Right lobe of liver (tissue), 6 donors: ENCODE results near the gene ARID3B. TPM values are rescaled to one million over a fixed set of nuclear protein-coding genes. Genes with fewer than 3 reads are reported as not detected.

Experiments used
- ATAC-seq, 4 donors: fragments of 200-7000 bp; cut with Tn5 transposase; one replicate each; pipeline ENCODE4 v1.9.1; 2020; ENCODE audit warnings: mild to moderate bottlenecking in 4 of 4, moderate library complexity in 4 of 4
- DNase-seq, 3 donors: peaks; one replicate each; pipeline ENCODE4 v3.0.0-alpha.2; 2020
- H3K27ac ChIP-seq, 3 donors: fragments of 200-600 bp; one replicate each; pipeline ENCODE4 v1.8.0; 2022
- H3K27me3 ChIP-seq, 2 donors: fragments of 200-600 bp; one replicate each; pipeline ENCODE4 v1.8.0; 2022
- H3K36me3 ChIP-seq, 4 donors: fragments of 200-600 bp; sonication (generic) in 1 of 4; one replicate each; pipeline versions ENCODE4 v1.5.1 to v1.8.0; 2017 to 2022; ENCODE audit warnings: control low read depth in 1 of 4
- H3K4me1 ChIP-seq, 4 donors: fragments of 200-600 bp; sonication (generic) in 1 of 4; one replicate each; pipeline versions ENCODE4 v1.5.1 to v1.8.0; 2017 to 2022; ENCODE audit warnings: control low read depth in 1 of 4
- H3K4me3 ChIP-seq, 3 donors: fragments of 200-600 bp; one replicate each; pipeline ENCODE4 v1.8.0; 2022
- H3K9me3 ChIP-seq, 4 donors: fragments of 200-600 bp; sonication (generic) in 1 of 4; one replicate each; pipeline versions ENCODE4 v1.5.1 to v1.8.0; 2017 to 2022; ENCODE audit warnings: control low read depth in 1 of 4
- CTCF ChIP-seq, 4 donors: fragments of 200-600 bp in 3 of 4; fragments of 450-650 bp in 1 of 4; IDR thresholded peaks; one replicate each; pipeline versions ENCODE4 v1.5.1 to v1.8.0; 2016 to 2022; ENCODE audit warnings: antibody characterized with exemption in 4 of 4, mild to moderate bottlenecking in 2 of 4
- POLR2A ChIP-seq: fragments of 450-650 bp; IDR thresholded peaks from one replicate; pipeline ENCODE4 v1.6.1; 2017; ENCODE audit warnings: antibody characterized with exemption, mild to moderate bottlenecking
- WGBS: methylation state at CpG from one replicate; pipeline ENCODE4 v1.1.6; 2018; ENCODE audit warnings: low coverage, low lambda C conversion rate; ENCODE audit not compliant: insufficient coverage; ENCODE audit errors: missing lambda C conversion rate; 5-methylcytosine and 5-hydroxymethylcytosine counted together
- intact Hi-C, 2 donors: fragments of 100-400 bp; cut with DNase I; formaldehyde crosslinking; loops; one replicate each; pipeline versions ENCODE4 v1.11.2 to v1.14.1; 2022
- total RNA-seq, 6 experiments: library from RNA; depleted of rRNA in 2 of 6; stranded (reverse); fragments of >200 nt in 2 of 6; fragmentation: NEBNext Ultra II Directional in 3 of 6; extraction: Animal tissue kit (Norgen Biotek cat#: 25700) in 3 of 6; gene quantifications; one replicate each; pipeline versions ENCODE4 v1.1.0 to v1.2.4, GENCODE V29; 2016 to 2023
- donor health status: DM: no; HTN: yes; CAD: no.
- donor health status: DM: no; HTN: no; CAD: no.
- donor health status: DM: no; HTN: no; CAD: no.
- donor health status: DM: no; HTN: yes; CAD: no.
- donor health status: DM: no; HTN: yes; CAD: no.

ARID3B gene
- total RNA-seq, 6 experiments from 2014 or later, result 1.5 to 3.2 (median 2.3) TPM

- DNase-seq (no peak), ATAC-seq (no peak)
- H3K27ac ChIP-seq, result no peak overlapping the region
- no peaks in the 10 kb centered on the region for H3K27me3 ChIP-seq
- H3K4me3 ChIP-seq, result no peak overlapping the region
- no peaks in the 10 kb centered on the region for H3K9me3 ChIP-seq
- WGBS, result 97% methylated on average over 4 of the region's 4 CpGs
- H3K36me3 ChIP-seq, result no peaks in the 10 kb centered on the region
- no peaks in the 10 kb centered on the region for H3K4me1 ChIP-seq
- intact Hi-C loops, result no loop called here
- TF ChIP-seq CTCF (IDR thresholded peaks at IDR 0.05), result no peak
- no peak for TF ChIP-seq POLR2A
Measured at GRCh38 chr15:74519311-74519710, 21.7 kb upstream of the ARID3B start.

GRCh38 chr15:74520407-74520806 lies 20.6 kb upstream of the ARID3B start:
- no peak overlapping the region for H3K27ac ChIP-seq
- no peak overlapping the region for H3K4me3 ChIP-seq
- no peaks in the 10 kb centered on the region for H3K36me3 ChIP-seq
- DNase-seq (no peak), ATAC-seq (no peak)
- intact Hi-C loops, result no loop called here
- no peaks in the 10 kb centered on the region for H3K9me3 ChIP-seq
- 87% methylated on average over 4 of the region's 4 CpGs for WGBS
- H3K27me3 ChIP-seq, result no peaks in the 10 kb centered on the region
- H3K4me1 ChIP-seq, result peaks cover 0 to 4% (median 0%) of the 10 kb centered on the region in 4 donors
- TF ChIP-seq POLR2A (no peak), CTCF (IDR thresholded peaks at IDR 0.05) (no peak)

DNA sequence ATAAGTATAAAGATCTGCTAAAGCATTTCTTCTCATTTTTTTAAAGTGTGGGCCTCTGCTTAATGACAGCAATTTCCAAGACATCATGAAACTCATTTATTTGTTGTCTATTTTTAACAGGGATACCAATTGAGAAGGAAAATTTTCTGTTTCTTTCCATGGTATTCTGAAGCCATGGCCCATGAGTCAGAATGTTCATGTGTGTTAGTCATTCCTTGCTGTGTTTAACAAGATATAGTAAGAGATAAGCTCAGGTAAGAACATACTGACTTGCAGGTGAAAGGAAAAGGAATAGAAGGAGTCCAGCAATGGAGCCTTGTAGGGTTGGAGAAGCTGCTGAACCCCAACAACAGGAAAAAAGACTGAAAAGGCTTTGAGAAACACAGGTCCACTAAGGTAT lies 17.0 kb upstream of the ARID3B start:
- DNase-seq, result no peak
- H3K9me3 ChIP-seq, result no peaks in the 10 kb centered on the region
- TF ChIP-seq CTCF (IDR thresholded peaks at IDR 0.05) (no peak), POLR2A (no peak)
- ATAC-seq, result no peak
- intact Hi-C loops, result no loop called here
- no peaks in the 10 kb centered on the region for H3K27me3 ChIP-seq
- H3K4me1 ChIP-seq, result peaks cover 0 to 5% (median 0%) of the 10 kb centered on the region in 4 donors
- H3K4me3 ChIP-seq, result no peak overlapping the region
- H3K27ac ChIP-seq, result no peak overlapping the region
- no peaks in the 10 kb centered on the region for H3K36me3 ChIP-seq

DNA sequence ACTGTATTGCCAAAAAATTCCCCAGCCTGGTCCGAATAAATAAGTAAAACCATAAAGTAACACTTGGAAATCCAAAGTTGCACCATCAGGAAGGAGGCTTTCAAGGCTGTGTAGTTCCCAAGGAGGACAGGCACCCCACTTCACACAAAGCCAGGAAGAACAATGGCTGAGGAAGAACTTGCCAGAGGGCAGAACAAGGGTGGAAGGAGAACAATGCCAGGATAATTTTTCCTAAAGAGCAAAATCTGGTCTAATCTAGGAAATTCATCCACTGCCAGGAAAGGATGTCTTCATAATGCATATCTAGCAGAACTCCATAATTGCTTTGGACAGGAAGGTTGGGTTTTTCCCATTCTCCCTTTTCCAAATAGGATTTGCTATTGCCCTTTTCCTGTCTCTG lies 15.7 kb upstream of the ARID3B start:
- 21% methylated on average over 1 of the region's 1 CpG for WGBS
- DNase-seq (no peak), ATAC-seq (no peak)
- H3K36me3 ChIP-seq, result no peaks in the 10 kb centered on the region
- peaks cover 0 to 5% (median 0%) of the 10 kb centered on the region in 4 donors for H3K4me1 ChIP-seq
- H3K9me3 ChIP-seq, result no peaks in the 10 kb centered on the region
- H3K27ac ChIP-seq, result no peak overlapping the region
- H3K4me3 ChIP-seq, result no peak overlapping the region
- intact Hi-C loops, result no loop called here
- H3K27me3 ChIP-seq, result no peaks in the 10 kb centered on the region
- TF ChIP-seq POLR2A, result no peak
- TF ChIP-seq CTCF (IDR thresholded peaks at IDR 0.05), result no peak

- Histone ChIP-seq H3K9me3 (no peaks in the 10 kb centered on the region), H3K4me3 (no peak overlapping the region), H3K4me1 (peaks cover 0 to 5% (median 0%) of the 10 kb centered on the region in 4 donors), H3K27me3 (no peaks in the 10 kb centered on the region), H3K36me3 (no peaks in the 10 kb centered on the region), H3K27ac (no peak overlapping the region)
- DNase-seq (no peak), ATAC-seq (peak in 1 of 4 donors; percentile 41)
- intact Hi-C loops, result no loop called here
- TF ChIP-seq POLR2A (no peak), CTCF (IDR thresholded peaks at IDR 0.05) (no peak)
- 69% methylated on average over 3 of the region's 3 CpGs for WGBS
Measured at GRCh38 chr15:74525945-74526344, 15.1 kb upstream of the ARID3B start.
